HG03354 (cell line): ENCODE results near the gene GTF3C2.
"Not testable (repeated sequence)": the region's sequence is repeated elsewhere in the genome, so short reads cannot be mapped to it uniquely, and the experiment has no call there.

ENCODE experiments used
- ATAC-seq: cut with Tn5 transposase; IDR thresholded peaks from one replicate; pipeline ENCODE4 v1.9.1; 2021; ENCODE audit warnings: mild to moderate bottlenecking; ENCODE audit not compliant: unreplicated experiment, poor library complexity, severe bottlenecking

Gene GTF3C2

DNA sequence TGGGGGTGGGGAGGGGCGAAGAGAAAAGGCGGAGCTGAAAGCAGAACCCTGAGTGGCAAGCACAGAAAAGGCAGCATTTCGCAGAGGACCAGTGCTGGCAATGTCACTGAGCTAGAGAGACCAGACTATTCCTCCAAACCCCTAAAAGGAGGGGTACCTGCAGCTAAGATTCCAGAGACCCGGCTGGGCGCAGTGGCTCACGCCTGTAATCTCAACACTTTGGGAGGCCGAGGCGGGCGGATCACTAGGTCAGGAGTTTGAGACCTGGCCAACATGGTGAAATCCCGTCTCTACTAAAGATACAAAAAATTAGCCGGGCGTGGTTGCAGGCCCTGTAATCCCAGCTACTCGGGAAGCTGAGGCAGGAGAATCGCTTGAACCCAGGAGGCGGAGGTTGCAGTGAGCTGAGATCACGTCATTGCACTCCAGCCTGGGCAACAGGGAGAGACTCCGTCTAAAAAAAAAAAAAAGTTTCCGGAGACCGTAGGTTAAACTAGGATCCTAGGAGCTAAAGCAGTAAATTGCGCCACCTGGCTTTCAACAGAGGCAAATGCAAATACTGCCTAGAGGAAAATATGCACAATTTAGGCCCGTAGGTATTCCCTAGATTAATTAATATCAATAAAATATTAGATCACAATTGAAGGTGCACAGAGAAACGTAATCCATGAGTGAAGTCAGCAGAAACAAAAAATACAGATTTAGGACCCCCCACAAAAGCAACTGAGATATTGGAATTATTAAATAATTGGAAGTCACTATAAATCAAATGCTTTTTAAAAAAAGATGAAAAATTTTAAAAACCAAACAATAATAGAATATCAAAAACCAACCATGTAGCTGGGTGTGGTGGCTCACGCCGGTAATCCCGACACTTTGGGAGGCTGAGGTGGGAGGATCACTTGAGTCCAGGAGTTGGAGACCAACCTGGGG lies 53.2 kb downstream of the GTF3C2 start:
- ATAC-seq, result no peak

DNA sequence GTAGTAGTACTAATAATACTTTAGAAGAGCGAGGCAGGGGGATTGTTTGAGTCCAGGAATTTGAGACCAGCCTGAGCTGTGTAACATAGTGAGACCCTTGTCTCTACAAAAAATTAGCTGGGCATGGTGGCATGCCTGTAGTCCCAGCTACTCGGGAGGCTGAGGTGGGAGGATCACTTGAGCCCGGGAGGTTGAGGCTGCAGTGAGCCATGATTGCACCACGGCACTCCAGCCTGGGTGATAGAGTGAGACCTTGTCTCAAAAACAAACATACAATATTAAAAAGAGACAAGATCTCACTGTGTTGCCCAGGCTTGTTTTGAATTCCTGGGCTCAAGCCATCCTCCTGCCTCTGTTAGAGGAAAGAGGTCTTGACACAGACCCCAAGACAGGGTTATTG lies 56.0 kb downstream of the GTF3C2 start:
- ATAC-seq, result not testable (repeated sequence)

DNA sequence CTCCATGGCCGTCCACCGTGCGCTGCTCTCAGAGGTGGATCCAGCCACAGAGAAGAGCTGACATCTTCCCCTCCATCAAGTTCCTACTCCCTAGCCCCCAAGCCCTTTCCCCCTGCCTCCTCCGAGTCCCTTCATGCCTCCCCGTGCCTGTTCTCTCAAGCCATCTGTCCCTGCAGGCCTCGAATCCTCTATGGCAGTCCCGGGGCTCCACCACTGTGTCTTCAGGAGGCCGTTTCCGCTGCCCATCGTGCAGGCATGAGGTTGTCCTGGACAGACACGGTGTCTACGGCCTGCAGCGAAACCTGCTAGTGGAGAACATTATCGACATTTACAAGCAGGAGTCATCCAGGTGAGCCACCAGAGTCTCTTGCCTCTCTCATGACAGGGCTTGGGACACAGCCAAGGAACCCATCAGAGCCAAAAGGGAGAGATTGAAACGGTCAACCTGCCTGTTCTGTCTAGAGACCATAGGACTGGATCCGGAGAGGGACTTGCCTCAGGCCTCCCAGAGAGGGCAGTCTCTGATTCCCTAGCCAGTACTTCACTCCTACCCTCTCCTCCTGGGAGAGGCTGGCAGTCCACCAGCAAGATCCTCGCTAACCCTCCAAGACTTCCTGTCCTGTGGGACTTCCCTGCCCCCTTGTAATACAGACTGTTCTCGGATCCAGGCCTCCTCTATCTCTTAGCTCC lies 58.0 kb downstream of the GTF3C2 start:
- ATAC-seq, result no peak

DNA sequence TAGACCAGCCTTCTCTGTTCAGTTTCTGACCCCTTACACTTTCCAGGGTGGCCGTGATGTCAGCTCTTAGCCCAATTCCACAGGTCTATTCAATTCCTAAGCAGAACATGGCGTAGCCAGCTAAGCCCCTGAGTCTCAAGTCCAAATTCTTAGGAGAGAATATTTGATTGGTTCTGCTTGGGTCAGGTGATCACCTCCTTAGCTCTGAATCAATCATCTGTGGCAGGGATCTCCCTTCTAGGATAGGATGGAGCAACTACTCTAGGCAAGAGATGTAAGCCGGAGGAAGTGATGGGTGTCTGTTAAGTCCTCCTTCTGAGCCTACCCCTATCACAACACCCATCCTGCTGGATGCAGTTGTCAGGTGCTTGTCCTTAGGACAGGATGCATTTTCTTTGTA lies 59.4 kb downstream of the GTF3C2 start:
- ATAC-seq, result no peak

DNA sequence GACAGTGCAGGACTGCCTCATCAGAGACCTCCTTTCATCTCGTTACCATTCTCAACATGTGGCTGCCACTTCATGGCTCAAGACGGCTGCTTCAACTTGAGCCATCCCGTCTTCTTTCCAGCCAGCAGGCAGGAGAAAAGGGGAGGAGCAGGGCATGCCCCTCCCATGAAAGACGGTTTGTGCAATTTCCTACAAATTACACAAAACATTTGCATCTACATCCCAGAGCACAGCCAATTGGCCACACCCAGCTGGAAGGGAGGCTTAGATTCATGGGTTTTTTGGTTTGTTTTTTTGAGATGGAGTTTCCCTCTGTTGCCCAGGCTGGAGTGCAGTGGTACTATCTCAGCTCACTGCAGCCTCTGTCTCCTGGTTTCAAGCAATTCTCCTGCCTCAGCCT lies 60.1 kb downstream of the GTF3C2 start:
- ATAC-seq, result no peak

DNA sequence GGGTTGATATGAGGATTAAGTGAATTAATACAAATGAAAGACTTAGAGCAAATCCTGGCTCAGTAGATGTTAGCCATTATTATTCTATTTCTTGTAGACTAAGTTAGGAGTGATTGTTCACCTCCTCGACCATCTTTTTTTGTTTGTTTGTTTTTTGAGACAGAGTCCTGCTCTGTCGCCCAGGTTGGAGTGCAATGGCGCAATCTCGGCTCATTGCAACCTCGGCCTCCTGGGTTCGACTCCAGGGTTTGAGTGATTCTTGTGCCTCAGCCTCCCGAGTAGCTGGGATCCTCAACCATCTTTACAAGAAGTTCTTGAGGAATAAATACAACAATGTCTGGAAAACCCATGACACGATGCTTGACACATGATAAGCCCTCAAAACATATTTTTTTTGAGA lies 61.6 kb downstream of the GTF3C2 start:
- ATAC-seq, result no peak

DNA sequence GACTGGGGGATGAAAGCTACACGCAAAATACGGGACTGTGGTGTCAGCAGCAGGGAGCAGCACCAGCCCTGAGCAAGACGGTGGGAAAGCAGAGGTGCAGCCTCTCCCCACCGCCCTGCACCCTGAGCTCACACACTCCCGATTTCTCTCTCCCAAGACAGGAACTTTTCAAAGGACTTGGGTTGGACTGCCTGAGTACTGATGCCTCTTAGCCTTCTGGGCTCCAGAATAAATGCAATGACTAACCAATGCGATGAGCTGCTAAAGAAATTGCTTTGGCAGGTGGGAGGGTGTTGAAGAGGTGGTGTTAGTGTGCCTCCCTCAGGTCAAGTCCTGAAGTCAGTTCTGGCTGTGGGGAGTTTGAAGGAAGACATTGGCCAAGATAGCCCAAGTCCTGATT lies 64.7 kb downstream of the GTF3C2 start:
- no peak for ATAC-seq

DNA sequence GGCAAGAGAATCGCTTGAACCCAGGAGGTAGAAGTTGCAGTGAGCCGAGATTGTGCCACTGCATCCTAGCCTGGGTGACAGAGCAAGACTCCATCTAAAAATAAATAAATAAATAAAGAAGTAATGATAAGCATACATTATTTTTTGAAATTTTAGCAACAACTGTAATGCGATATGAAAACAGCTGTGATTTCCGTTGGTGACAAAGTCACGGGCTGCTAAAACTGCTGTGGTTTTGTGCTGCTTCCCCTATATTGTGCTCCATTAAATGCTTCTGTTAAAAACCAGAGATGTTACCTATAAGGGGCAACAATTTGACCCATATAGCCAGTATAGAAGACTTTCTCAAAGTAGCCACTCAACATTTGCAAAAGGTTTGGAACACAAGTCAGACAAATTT lies 66.0 kb downstream of the GTF3C2 start:
- ATAC-seq, result no peak

DNA sequence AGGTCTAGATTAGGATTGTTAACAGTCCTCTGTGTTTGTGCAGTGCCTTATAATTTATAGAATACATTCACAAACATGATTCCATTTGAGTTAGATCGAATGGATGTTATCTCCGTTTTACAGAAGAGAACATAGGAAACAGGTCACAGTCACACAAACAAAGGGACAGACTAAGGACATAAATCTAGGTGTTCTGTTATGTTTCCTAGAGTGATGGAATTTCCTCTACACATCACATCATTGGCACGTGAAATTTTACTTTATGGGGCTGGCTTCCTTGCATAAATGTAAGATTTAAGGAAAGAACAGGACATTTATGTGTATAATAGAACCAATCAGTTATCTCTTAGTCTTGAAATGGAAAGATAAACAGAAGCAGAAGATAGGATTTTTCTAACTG lies 68.0 kb downstream of the GTF3C2 start:
- no peak for ATAC-seq

DNA sequence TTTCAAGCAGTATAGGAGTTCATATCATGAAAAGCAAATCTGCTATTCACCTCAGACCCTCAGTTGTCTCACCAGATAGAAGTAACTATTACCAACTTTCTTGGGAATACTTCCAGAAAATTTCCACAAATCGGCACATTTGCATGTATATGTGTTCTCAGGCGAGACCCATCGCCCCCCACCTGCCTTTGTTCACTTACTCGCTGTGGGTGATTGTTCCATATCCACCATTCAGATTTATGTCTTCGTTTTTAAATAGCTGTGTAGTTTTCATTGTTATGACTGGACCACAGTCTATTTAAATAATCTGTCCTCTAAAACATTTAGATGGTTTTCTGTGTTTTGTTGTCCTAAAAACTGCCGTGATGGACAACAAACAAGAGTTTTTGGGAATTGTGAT lies 71.1 kb downstream of the GTF3C2 start:
- ATAC-seq, result no peak

DNA sequence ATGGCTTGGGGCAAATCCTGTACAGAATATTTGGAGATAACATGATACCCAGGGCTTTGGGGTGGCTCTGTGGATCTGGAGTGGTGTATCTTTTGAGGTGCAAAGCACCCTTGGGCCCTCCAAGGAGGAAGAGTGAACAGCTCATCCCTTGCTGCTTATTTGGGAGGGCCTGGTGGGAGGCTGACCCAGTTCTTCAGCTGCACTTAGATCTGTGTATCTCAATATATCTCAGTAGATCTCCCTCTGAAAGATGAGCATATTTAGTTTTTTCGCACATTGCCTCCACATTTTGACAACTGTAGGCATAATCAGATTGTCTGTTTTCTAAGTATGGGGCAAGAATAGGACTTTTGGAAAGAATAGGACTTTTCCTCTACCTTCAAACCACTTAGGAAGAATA lies 71.6 kb downstream of the GTF3C2 start:
- no peak for ATAC-seq

DNA sequence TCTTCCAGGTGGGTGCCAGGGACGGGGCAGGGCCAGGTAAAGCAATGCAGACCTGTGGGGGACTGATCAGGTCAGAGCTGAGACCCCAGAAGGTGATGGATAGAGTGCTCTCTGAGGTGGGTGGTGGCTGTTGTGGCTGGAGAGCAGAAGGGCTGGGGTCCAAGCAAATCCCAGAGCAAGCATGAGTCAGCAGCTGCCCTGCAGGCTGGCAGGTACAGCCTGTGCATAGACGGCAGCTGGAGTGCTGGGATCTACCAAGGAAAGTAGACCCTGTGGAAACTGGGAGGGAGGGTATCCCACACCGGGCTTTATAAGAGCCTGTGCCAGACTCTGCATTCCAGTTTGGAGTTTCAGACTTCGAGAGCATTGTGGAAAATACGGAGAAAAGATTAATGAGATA lies 73.7 kb downstream of the GTF3C2 start:
- no peak for ATAC-seq

DNA sequence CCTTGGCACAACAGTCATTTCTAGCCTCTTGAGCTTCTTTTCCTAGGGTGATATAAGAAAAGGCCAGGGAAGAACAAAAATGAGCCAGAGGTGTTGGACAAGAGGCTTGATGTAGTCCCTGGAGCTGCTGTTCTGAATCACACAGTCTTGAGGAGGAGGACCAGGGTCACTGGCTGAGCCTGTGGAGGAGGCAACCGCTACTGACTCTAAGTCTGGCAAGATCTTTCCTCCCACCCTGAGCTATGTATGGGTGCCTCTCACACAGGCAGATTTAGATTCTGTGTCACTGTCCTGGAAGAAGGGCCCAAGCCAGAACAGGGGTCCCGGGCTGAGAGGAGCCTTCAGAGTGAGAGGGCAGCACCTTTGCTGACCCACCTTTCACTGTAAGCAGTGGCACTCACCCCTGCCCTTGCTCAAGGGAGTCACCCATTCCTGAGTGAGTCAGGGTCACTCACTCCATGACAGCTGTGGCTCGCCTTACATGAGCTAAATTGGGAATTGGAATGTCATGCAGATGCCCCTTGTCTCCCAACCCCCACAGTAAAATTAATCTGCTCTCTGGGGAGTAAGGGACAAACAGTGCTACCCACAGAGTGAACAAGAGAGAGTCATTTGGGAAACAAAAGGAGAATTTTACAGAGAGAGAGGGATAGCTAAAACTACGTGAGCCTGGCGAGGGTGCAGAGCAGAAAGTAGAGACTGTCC lies 74.6 kb downstream of the GTF3C2 start, which contains the start of gene TRIM54:
TSS of gene TRIM54 (plus strand) at position 575 of the 705 bp plus-strand sequence. CDS start 303 bp downstream, outside the sequence.
- ATAC-seq, result no peak

DNA sequence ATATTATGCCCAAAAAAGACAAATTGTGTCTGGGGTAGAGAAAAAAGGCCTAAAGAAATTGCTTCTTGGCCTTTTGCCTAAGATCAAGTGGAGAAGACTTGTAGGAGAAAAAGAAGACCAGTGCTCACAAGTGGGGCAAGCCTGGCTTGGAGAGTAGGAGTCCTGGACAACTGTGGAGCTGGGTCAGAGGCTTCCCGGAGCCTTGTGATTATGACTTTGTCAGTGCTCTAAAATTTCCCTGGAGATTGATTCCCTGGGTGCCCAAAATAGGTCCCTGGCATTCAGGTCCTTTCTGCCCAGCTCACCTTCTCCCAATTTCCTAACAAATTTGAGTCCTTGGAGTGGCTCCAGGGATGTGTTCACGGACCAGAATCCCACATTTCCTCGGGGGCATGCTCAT lies 75.1 kb downstream of the GTF3C2 start:
- ATAC-seq, result no peak

DNA sequence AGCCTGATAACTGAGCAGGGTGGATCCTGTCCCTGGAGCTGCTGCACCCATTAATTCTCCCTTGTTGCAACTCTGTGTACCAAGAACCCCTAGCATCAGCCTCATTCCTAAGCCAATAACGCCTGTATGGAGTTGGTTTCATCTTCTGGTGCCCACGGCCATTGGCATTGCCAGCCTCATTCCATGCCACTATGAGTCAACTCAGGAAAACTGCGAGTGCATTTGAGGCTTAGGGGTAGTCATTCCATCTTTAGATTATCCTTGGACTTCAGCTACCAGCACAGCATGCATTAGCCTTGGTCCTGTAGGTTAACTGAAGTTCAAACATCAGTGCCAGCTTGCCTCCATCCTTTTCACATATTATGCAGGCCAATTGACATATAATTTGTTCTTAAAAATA lies 75.7 kb downstream of the GTF3C2 start:
- ATAC-seq, result no peak

DNA sequence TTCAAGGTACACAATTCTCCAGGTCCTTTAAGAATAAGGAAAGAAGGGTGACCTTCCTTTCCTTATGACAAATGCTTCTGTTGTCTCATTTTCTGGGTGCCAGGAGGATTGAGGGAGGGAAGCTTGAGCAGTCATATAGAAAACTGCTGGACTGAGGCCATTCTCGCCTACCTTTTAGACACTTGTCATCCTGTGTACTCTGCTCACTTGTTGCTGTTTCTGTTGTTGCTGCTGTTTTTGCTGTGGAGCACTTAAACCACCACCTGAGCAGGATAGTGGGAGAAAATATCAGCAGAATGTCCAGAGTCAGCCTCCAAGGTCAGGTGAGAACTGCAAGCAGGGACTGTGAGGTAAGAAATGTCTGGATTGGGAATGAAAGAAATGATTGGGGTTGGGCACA lies 78.6 kb downstream of the GTF3C2 start:
- no peak for ATAC-seq
